ENCODE data around the gene BAZ2B. TPM values are rescaled to one million over a fixed set of nuclear protein-coding genes. Genes with fewer than 3 reads are reported as not detected.

Gene BAZ2B
- total RNA-seq, 1 donor from 2014 or later = 81.5 TPM

DNA sequence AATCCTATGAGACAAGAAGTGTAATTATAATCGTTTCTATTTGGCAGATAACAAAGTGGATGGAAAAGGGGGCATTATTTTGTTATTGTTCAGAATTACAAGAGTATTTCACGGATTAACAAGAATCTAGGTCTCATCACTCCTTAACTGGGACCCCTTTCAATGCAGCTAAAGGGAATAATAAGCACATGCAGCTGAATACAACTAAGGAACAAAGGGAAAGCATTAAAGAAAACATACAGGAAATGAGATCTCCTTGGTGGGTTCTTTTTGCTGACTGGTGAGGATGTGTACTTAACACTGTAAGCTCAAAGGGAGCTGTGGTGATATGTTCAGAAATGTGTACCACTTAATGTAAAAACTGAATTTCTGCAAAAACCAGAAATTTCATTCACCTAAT, 189.3 kb downstream of the BAZ2B start:
- TF ChIP-seq, protein P1, sequence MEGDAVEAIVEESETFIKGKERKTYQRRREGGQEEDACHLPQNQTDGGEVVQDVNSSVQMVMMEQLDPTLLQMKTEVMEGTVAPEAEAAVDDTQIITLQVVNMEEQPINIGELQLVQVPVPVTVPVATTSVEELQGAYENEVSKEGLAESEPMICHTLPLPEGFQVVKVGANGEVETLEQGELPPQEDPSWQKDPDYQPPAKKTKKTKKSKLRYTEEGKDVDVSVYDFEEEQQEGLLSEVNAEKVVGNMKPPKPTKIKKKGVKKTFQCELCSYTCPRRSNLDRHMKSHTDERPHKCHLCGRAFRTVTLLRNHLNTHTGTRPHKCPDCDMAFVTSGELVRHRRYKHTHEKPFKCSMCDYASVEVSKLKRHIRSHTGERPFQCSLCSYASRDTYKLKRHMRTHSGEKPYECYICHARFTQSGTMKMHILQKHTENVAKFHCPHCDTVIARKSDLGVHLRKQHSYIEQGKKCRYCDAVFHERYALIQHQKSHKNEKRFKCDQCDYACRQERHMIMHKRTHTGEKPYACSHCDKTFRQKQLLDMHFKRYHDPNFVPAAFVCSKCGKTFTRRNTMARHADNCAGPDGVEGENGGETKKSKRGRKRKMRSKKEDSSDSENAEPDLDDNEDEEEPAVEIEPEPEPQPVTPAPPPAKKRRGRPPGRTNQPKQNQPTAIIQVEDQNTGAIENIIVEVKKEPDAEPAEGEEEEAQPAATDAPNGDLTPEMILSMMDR (IDR thresholded peaks at IDR 0.05) = no peak
- no peak overlapping the region for H3K27ac Mint-ChIP-seq (ENCODE audit: unreplicated experiment)
- no peaks in the 10 kb centered on the region for H3K27me3 Mint-ChIP-seq (ENCODE audit: unreplicated experiment)

DNA sequence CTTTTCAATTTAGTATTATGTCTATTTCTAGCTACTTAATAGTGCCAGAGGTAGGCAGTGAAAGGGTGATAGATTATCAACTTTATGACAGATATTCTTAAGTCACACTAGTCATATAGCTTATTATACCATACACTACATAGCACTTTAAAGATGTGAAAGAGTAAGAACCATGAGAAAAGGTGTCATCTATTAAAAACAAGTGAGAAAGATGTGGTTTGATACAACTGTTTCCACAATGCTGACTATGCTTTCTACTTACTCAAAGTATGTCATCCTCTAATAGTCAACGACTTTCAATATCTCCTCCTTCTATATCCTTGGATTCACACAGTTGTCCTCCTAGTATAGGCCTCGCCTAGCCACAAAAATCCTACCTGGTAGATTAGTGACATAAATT, 196.9 kb downstream of the BAZ2B start:
- Mint-ChIP-seq H3K27me3 (ENCODE audit: unreplicated experiment) (no peaks in the 10 kb centered on the region), H3K36me3 (ENCODE audit: unreplicated experiment) (peaks cover 35% of the 10 kb centered on the region), H3K4me3 (ENCODE audit: unreplicated experiment) (no peak overlapping the region), H3K4me1 (ENCODE audit: unreplicated experiment) (no peaks in the 10 kb centered on the region), H3K9me3 (ENCODE audit: unreplicated experiment) (peaks cover 7% of the 10 kb centered on the region), H3K27ac (ENCODE audit: unreplicated experiment) (no peak overlapping the region)
- no peak for DNase-seq (ENCODE audit: extremely low spot score, unreplicated experiment)
- TF ChIP-seq, protein P1 (IDR thresholded peaks at IDR 0.05) = no peak

More for the DNA sequence above, 189.3 kb downstream of the BAZ2B start:
- H3K4me1 Mint-ChIP-seq (ENCODE audit: unreplicated experiment) = no peaks in the 10 kb centered on the region
- H3K36me3 Mint-ChIP-seq (ENCODE audit: unreplicated experiment) = peaks cover 68% of the 10 kb centered on the region
- no peak overlapping the region for H3K4me3 Mint-ChIP-seq (ENCODE audit: unreplicated experiment)
- DNase-seq (ENCODE audit: extremely low spot score, unreplicated experiment) = no peak
- peaks cover 6% of the 10 kb centered on the region for H3K9me3 Mint-ChIP-seq (ENCODE audit: unreplicated experiment)

DNA sequence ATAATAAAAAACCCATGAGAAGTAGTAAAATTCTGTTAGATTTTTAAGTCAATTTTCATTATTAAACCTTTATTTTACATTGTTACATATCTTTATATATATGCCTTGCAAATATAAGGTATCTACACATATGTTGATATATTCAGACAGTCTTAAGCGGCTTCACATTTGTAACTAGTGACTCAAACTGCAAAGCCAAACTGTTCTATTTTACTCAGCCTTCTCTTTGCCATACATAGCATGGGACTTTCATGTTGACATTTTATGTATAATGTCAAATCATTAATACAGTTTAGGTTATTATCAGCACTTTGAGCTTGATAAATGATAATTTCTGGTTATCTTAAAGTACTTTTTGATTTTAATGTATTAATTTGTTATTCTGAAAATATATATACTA, 204.9 kb downstream of the BAZ2B start:
- H3K4me1 Mint-ChIP-seq (ENCODE audit: unreplicated experiment) = no peaks in the 10 kb centered on the region

DNA sequence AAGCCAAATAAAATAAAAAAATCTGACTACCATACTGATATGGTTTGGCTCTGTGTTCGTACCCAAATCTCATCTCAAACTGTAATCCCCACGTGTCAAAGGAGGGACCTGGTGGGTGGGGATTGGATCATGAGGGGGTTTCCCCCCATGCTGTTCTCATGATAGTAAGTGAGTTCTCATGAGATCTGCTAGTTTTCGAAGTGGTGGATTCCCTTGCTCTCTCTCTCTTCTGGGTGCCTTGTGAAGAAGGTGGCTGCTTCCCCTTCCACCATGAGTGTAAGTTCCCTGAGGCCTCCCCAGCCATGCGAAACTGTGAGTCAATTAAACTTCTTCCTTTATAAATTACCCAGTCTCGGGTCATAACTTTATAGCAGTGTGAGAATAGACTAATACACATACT, 206.1 kb downstream of the BAZ2B start:
- Mint-ChIP-seq H3K36me3 (ENCODE audit: unreplicated experiment) (peaks cover 33% of the 10 kb centered on the region), H3K27ac (ENCODE audit: unreplicated experiment) (no peak overlapping the region), H3K27me3 (ENCODE audit: unreplicated experiment) (no peaks in the 10 kb centered on the region), H3K4me1 (ENCODE audit: unreplicated experiment) (no peaks in the 10 kb centered on the region), H3K9me3 (ENCODE audit: unreplicated experiment) (no peaks in the 10 kb centered on the region), H3K4me3 (ENCODE audit: unreplicated experiment) (no peak overlapping the region)
- DNase-seq (ENCODE audit: extremely low spot score, unreplicated experiment) = no peak
- TF ChIP-seq, protein P1 (IDR thresholded peaks at IDR 0.05) = no peak

More for the DNA sequence above, 204.9 kb downstream of the BAZ2B start:
- TF ChIP-seq, protein P1 (IDR thresholded peaks at IDR 0.05) = no peak
- Mint-ChIP-seq H3K9me3 (ENCODE audit: unreplicated experiment) (no peaks in the 10 kb centered on the region), H3K4me3 (ENCODE audit: unreplicated experiment) (no peak overlapping the region), H3K27me3 (ENCODE audit: unreplicated experiment) (no peaks in the 10 kb centered on the region), H3K27ac (ENCODE audit: unreplicated experiment) (no peak overlapping the region), H3K36me3 (ENCODE audit: unreplicated experiment) (peaks cover 24% of the 10 kb centered on the region)
- DNase-seq (ENCODE audit: extremely low spot score, unreplicated experiment) = no peak

DNA sequence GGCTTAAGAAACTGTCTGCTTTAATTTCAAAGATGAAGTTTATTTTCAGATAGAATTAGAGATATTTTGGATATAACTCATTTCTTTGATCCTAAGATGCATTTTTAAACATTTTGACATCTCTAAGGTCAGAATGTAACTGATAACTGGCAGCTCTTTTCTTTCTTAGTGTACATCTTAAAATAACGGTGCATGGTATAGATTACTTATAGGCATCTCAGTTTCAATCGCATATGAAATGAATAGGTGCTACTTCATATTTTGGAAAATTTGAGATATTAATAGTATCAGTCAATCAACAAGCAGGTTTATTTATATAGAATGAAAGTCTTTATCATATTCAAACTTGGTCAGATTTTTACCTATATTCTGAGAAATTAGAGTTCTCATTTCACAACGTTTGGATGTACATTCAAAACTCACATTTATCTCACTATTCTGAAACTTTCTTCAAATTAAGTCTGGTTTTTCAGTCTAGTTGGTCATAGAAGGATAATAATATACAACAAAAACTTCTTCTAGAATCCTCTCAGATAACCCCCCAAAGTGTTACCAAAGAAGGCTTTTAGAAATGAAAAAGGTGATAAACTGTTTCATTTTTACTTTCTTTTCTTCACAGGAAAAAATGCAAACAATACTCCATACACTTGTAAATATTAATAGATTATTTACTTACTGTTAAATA, 207.1 kb downstream of the BAZ2B start:
- peaks cover 38% of the 10 kb centered on the region for H3K36me3 Mint-ChIP-seq (ENCODE audit: unreplicated experiment)
- no peaks in the 10 kb centered on the region for H3K27me3 Mint-ChIP-seq (ENCODE audit: unreplicated experiment)
- DNase-seq (ENCODE audit: extremely low spot score, unreplicated experiment) = no peak
- H3K9me3 Mint-ChIP-seq (ENCODE audit: unreplicated experiment) = no peaks in the 10 kb centered on the region
- no peak overlapping the region for H3K4me3 Mint-ChIP-seq (ENCODE audit: unreplicated experiment)
- TF ChIP-seq, protein P1 (IDR thresholded peaks at IDR 0.05) = no peak
- no peaks in the 10 kb centered on the region for H3K4me1 Mint-ChIP-seq (ENCODE audit: unreplicated experiment)
- H3K27ac Mint-ChIP-seq (ENCODE audit: unreplicated experiment) = no peak overlapping the region
